Uterus (tissue), 4 donors: Measurements from ENCODE around the gene FOSB. TPM values are rescaled to one million over a fixed set of nuclear protein-coding genes. Genes with fewer than 3 reads are reported as not detected.
A peak's percentile ranks its signal among the peaks of the same experiment; 100 is the strongest.

Experiments
- DNase-seq, 2 donors: peaks; one replicate each; pipeline ENCODE4 v3.0.0-alpha.2; 2019 to 2020
- H3K27ac ChIP-seq, 2 donors: fragments of 200-600 bp; sonication (generic); 1 replicate in 1 of 2; 2 replicates in 1 of 2; pipeline ENCODE4 v1.5.1; 2016 to 2018
- H3K27me3 ChIP-seq, 2 donors: fragments of 200-600 bp; sonication (generic); one replicate each; pipeline ENCODE4 v1.5.1; 2018 to 2019; ENCODE audit warnings: control low read depth in 1 of 2
- H3K36me3 ChIP-seq, 2 donors: fragments of 200-600 bp; sonication (generic); one replicate each; pipeline ENCODE4 v1.5.1; 2019; ENCODE audit warnings: control low read depth in 1 of 2
- H3K4me1 ChIP-seq, 2 donors: fragments of 200-600 bp; sonication (generic); one replicate each; pipeline ENCODE4 v1.5.1; 2018 to 2019; ENCODE audit warnings: control low read depth in 1 of 2
- H3K4me3 ChIP-seq, 2 donors: fragments of 200-600 bp; sonication (generic); 1 replicate in 1 of 2; 2 replicates in 1 of 2; pipeline ENCODE4 v1.5.1; 2018 to 2019; ENCODE audit warnings: mild to moderate bottlenecking in 1 of 2
- H3K9me3 ChIP-seq, 2 donors: fragments of 200-600 bp; sonication (generic); one replicate each; pipeline ENCODE4 v1.5.1; 2019; ENCODE audit warnings: control low read depth in 1 of 2
- POLR2A ChIP-seq, 2 donors: fragments of 450-650 bp; IDR thresholded peaks; one replicate each; pipeline ENCODE4 v1.6.1; 2016; ENCODE audit warnings: antibody characterized with exemption in 2 of 2, mild to moderate bottlenecking in 1 of 2, moderate library complexity in 1 of 2
- intact Hi-C: fragments of 100-400 bp; cut with DNase I; formaldehyde crosslinking; loops from one replicate; pipeline ENCODE4 v1.15.1; 2023; ENCODE audit warnings: low total_unique reads
- total RNA-seq, 4 donors: library from RNA; depleted of rRNA in 3 of 4; stranded (reverse); fragments of >200 nt in 3 of 4; gene quantifications; one replicate each; pipeline versions ENCODE4 v1.1.0 to v1.2.4, GENCODE V29; 2014 to 2023
- TF ChIP-seq, protein P1 (sequence below), 4 experiments: fragments of 200-600 bp in 2 of 4; fragments of 450-650 bp in 2 of 4; sonication (generic) in 2 of 4; IDR thresholded peaks; one replicate each; pipeline ENCODE4 v1.5.1; 2016 to 2019; ENCODE audit warnings: antibody characterized with exemption in 4 of 4, mild to moderate bottlenecking in 2 of 4, moderate library complexity in 1 of 4
- donor health status: DM: yes; HTN: yes; CAD: no.

The FOSB gene
- total RNA-seq, 4 donors from 2014 or later, result 8.1 to 52.1 (median 28.6) TPM; not detected in 1

DNA sequence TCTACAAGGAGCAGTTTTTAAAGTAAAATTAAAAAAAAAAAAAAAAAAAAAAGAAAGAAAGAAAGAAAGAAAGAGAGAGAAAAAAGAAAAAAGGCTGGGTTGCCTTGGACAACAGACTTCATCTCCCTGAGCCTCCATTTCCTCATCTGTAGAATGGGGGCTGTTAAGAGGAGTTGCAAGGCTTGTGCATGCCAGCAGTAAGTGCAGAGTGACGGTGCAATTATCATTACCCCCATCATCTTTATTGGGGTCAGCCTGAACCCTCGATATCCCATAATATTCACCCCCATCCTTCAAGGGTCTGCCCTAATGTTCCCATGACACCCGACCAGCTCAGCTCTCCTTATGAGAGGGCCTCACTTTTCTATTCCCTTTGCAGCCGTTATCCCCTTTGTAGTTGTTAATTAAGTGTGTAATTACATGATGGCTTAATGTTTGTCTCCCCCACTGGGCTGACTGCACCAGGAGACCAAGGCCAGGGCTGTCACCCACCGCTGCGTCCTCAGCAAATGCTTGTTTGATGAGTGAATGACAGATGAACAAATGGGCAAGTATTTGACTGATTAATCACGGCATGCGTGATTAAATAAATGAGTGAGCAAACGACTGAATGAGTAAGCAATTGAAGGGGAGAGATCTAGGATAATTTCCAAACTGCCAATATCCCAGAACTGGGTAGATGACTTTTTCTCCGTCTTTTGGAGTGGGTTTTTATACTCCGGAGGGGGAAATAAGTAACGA lies 10.1 kb downstream of the FOSB start:
- intact Hi-C loops, result loop anchor here (2.0 kb wide), 1 partner anchor 39 kb away; no protein-coding TSS in a partner anchor
- DNase-seq, result no peak

DNA sequence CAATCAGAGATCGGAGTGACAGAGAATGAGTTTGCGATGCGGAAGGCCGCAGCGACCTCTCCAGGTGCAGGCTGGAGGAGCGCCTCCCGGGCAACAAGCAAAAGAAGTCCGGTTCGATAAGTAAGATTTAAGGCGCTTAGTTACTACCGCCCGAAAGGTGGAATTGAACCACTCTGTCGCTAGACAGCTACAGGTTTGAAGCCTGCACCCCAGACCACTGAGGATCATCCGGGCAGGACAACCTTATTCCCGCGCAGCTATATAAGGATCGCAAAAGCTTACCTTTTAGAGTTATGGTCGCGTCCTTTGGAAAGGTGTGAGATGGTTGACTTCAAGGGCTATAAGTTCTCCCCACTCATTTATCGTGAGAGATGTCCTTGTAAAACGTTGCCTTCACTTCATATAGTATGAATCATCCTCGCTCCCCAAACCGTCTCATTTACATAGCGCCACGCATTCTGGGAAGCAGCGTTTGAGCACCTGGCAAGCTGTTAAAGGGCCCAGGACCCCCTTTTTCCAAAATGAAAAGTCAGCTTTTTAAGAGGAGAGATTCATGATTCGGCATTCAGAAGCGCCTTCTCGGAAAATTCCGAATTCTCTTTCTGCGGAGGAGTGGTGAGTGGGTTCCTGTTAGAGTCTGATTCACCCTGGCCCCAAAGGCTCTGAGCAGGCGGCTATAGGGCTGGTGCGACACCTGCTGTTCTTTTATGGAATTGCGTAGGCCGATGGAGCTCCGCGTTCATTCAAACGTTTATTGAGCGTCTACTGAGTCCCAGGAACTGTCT lies 10.8 kb downstream of the FOSB start:
- H3K27me3 ChIP-seq, result no peaks in the 10 kb centered on the region
- DNase-seq, result peak; percentile 84 to 88
- intact Hi-C loops, result loop anchor here (2.0 kb wide), 1 partner anchor 40 kb away; no protein-coding TSS in a partner anchor
- no peaks in the 10 kb centered on the region for H3K4me1 ChIP-seq
- no peaks in the 10 kb centered on the region for H3K9me3 ChIP-seq
- no peaks in the 10 kb centered on the region for H3K36me3 ChIP-seq
- peak overlapping the region; percentile 94 to 99 for H3K27ac ChIP-seq
- H3K4me3 ChIP-seq, result peak overlapping the region; percentile 50 to 51
- TF ChIP-seq, protein P1, sequence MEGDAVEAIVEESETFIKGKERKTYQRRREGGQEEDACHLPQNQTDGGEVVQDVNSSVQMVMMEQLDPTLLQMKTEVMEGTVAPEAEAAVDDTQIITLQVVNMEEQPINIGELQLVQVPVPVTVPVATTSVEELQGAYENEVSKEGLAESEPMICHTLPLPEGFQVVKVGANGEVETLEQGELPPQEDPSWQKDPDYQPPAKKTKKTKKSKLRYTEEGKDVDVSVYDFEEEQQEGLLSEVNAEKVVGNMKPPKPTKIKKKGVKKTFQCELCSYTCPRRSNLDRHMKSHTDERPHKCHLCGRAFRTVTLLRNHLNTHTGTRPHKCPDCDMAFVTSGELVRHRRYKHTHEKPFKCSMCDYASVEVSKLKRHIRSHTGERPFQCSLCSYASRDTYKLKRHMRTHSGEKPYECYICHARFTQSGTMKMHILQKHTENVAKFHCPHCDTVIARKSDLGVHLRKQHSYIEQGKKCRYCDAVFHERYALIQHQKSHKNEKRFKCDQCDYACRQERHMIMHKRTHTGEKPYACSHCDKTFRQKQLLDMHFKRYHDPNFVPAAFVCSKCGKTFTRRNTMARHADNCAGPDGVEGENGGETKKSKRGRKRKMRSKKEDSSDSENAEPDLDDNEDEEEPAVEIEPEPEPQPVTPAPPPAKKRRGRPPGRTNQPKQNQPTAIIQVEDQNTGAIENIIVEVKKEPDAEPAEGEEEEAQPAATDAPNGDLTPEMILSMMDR (IDR thresholded peaks at IDR 0.05), result peak; percentile 97 to 98 (median 98)
- no peak for TF ChIP-seq POLR2A (IDR thresholded peaks at IDR 0.05)

More for the DNA sequence above, 10.1 kb downstream of the FOSB start:
- Histone ChIP-seq H3K9me3 (no peaks in the 10 kb centered on the region), H3K27ac (peak overlapping the region; percentile 94 to 99), H3K4me1 (no peaks in the 10 kb centered on the region), H3K36me3 (no peaks in the 10 kb centered on the region), H3K4me3 (peak overlapping the region; percentile 50 to 51), H3K27me3 (no peaks in the 10 kb centered on the region)
- no peak for TF ChIP-seq POLR2A (IDR thresholded peaks at IDR 0.05)
- TF ChIP-seq, protein P1 (IDR thresholded peaks at IDR 0.05), result no peak

DNA sequence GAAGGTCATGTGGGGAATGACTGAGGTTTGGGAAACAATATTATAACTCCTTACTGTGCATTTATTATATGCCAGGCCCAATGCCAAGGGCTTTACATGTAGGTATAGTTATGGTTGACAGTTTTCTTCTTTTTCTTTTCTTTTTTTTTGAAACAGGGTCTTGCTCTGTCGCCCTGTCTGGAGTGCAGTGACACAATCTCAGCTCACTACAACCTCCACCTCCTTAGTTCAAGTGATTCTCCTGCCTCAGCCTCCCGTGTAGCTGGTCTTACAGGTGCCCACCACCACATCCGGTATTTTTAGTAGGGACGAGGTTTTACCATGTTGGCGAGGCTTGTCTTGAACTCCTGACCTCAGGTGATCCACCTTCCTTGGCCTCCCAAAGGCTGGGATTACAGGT lies 15.2 kb downstream of the FOSB start:
- intact Hi-C loops, result no loop called here
- no peak overlapping the region for H3K4me3 ChIP-seq
- TF ChIP-seq, protein P1 (IDR thresholded peaks at IDR 0.05), result no peak
- TF ChIP-seq POLR2A (IDR thresholded peaks at IDR 0.05), result no peak

DNA sequence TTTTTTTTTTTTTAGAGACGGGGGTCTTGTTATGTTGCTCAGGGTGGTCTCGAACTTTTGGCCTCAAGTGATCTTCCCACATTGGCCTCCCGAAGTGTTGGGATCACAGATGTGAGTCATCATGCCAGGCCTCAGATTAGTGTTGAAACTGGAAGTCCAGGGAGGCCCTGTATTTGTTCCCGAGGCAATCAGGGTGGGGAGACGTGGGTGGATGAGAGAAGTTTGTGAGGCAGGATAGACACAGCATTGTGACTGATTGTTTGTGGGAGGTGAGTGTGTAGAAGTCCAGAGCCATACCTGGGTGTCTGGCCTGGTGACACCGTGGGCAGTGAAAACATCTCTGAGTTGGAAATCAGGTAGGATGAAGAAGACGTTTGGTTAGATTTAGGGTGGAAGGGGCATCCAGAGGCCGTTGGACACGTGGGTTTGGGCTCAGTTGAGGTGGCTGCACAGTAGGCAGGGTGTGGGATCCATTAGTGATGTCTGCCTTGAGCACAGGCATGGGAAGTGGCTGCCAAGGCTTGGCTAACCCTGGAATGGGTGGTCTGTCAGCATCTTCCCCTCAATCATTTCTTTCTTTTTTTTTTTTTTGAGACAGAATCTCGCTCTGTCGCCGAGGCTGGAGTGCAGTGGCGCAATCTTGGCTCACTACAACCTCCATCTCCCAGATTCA lies 16.6 kb downstream of the FOSB start:
- Histone ChIP-seq H3K36me3 (no peaks in the 10 kb centered on the region), H3K4me1 (no peaks in the 10 kb centered on the region), H3K27me3 (no peaks in the 10 kb centered on the region), H3K4me3 (no peak overlapping the region), H3K27ac (no peak overlapping the region), H3K9me3 (no peaks in the 10 kb centered on the region)
- intact Hi-C loops, result no loop called here
- DNase-seq, result no peak
- no peak for TF ChIP-seq POLR2A (IDR thresholded peaks at IDR 0.05)
- TF ChIP-seq, protein P1 (IDR thresholded peaks at IDR 0.05), result no peak

More for the DNA sequence above, 15.2 kb downstream of the FOSB start:
- Histone ChIP-seq H3K4me1 (no peaks in the 10 kb centered on the region), H3K36me3 (no peaks in the 10 kb centered on the region), H3K27me3 (no peaks in the 10 kb centered on the region), H3K27ac (no peak overlapping the region), H3K9me3 (no peaks in the 10 kb centered on the region)
- no peak for DNase-seq
